Fibroblast of lung (primary cell): ENCODE measurements around the gene ZSCAN21. TPM values are rescaled to one million over a fixed set of nuclear protein-coding genes. Genes with fewer than 3 reads are reported as not detected.
A peak's percentile ranks its signal among the peaks of the same experiment; 100 is the strongest.

Experiments used
- DNase-seq, 2 donors: peaks; one replicate each; pipeline versions ENCODE4 v3.0.0 to v3.0.0-alpha.2; 2010; ENCODE audit warnings: low read depth in 2 of 2
- H2AFZ ChIP-seq: 2 replicates; pipeline ENCODE4 v1.5.1; 2012; ENCODE audit warnings: low read length, control low read depth, inconsistent platforms
- H3K27ac ChIP-seq: 2 replicates; pipeline ENCODE4 v1.5.1; 2011; ENCODE audit warnings: low read length, control low read depth; ENCODE audit not compliant: insufficient read depth
- H3K27me3 ChIP-seq: 2 replicates; pipeline ENCODE4 v1.5.1; 2011; ENCODE audit warnings: mild to moderate bottlenecking, low read length; ENCODE audit not compliant: control insufficient read depth, insufficient read depth
- H3K36me3 ChIP-seq: 2 replicates; pipeline ENCODE4 v1.5.1; 2011; ENCODE audit warnings: low read length; ENCODE audit not compliant: control insufficient read depth, insufficient read depth
- H3K4me1 ChIP-seq: 2 replicates; pipeline ENCODE4 v1.5.1; 2011; ENCODE audit warnings: low read length; ENCODE audit not compliant: control insufficient read depth, insufficient read depth; ENCODE audit errors: extremely low read depth
- H3K4me2 ChIP-seq: 2 replicates; pipeline ENCODE4 v1.5.1; 2011; ENCODE audit warnings: low read length, control low read depth; ENCODE audit not compliant: insufficient read depth; ENCODE audit errors: extremely low read depth
- H3K4me3 ChIP-seq, 4 experiments: fragments of 200-600 bp in 1 of 4; sonication (generic) in 1 of 4; replicated peaks in 1 of 4; 2 replicates each; pipeline ENCODE4 v1.5.1; 2011 to 2016; ENCODE audit warnings: low read length in 4 of 4, low read depth in 3 of 4, mild to moderate bottlenecking in 3 of 4, control low read depth in 2 of 4, inconsistent platforms in 1 of 4, mixed read lengths in 1 of 4; ENCODE audit not compliant: insufficient read depth in 1 of 4; ENCODE audit errors: control extremely low read depth in 1 of 4
- H3K79me2 ChIP-seq: 2 replicates; pipeline ENCODE4 v1.5.1; 2012; ENCODE audit warnings: mild to moderate bottlenecking, low read length, inconsistent platforms; ENCODE audit not compliant: control insufficient read depth, insufficient read depth
- H3K9ac ChIP-seq: 2 replicates; pipeline ENCODE4 v1.5.1; 2011; ENCODE audit warnings: mild to moderate bottlenecking, low read length, control low read depth; ENCODE audit not compliant: insufficient read depth
- H3K9me3 ChIP-seq: 2 replicates; pipeline ENCODE4 v1.5.1; 2012; ENCODE audit warnings: low read depth, low read length; ENCODE audit not compliant: control insufficient read depth, insufficient read depth
- H4K20me1 ChIP-seq: 2 replicates; pipeline ENCODE4 v1.5.1; 2011; ENCODE audit warnings: low read length; ENCODE audit not compliant: control insufficient read depth, insufficient read depth; ENCODE audit errors: extremely low read depth
- EZH2 ChIP-seq: IDR thresholded peaks from 2 replicates; pipeline ENCODE4 v1.5.1; 2012; ENCODE audit warnings: low read length, control low read depth, mild to moderate bottlenecking; ENCODE audit errors: missing control alignments
- polyA plus RNA-seq, 2 donors: library from polyadenylated mRNA; depleted of rRNA in 1 of 2; stranded (reverse) in 1 of 2; unstranded in 1 of 2; fragments of >200 nt; gene quantifications; 2 replicates each; pipeline ENCODE4 v1.2.1, GENCODE V29; 2011 to 2012; ENCODE audit warnings: missing spikeins in 1 of 2
- total RNA-seq: library from RNA; depleted of rRNA; stranded (reverse); fragments of >200 nt; gene quantifications from 2 replicates; pipeline ENCODE4 v1.2.1, GENCODE V29; 2014
- TF ChIP-seq, protein P1 (sequence below), 2 donors: IDR thresholded peaks in 1 of 2; conservative IDR thresholded peaks in 1 of 2; 1 replicate in 1 of 2; 2 replicates in 1 of 2; pipeline ENCODE4 v1.5.1; 2011 to 2012; ENCODE audit warnings: low read length in 2 of 2, control low read depth in 1 of 2, inconsistent platforms in 1 of 2, low read depth in 1 of 2, mild to moderate bottlenecking in 1 of 2

ZSCAN21 gene
- total and polyA plus RNA-seq, 2 donors (not counting 1 experiment from before 2014, with no cell fraction given) = 11.1 to 11.3 TPM

DNA sequence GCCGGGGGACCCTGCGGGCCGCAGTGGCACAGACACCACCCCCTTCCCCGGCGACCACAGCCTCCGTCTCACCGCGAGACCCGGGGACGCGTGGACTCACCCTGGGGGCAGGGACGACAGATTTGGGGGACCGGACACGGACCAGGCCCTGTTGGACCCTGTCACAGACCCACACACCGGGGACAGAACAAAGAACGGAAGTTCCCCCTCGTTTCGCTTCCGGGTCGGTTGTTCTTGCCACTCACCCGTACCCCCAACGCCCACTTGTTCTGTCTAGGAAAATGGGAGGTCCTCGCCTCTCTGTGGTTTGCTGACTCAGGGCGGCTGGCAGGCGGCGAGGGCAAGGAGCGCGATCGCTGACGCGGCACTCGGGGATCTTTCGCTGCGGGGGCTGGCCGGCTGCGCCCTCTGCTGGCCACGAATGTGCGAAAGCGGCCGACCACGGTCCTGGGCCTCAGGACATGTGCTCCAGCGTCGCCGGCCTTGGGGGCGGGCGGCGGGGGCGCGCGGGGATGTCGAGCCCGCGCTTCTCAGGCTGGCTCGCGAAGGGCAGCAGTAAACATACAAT, 32.0 kb downstream of the ZSCAN21 start, which contains the start of gene ZNF3:
TSS of gene ZNF3 (minus strand) at position 189 of the 568 bp plus-strand sequence. CDS start 4,366 bp downstream, outside the sequence.
- Histone ChIP-seq H3K4me3 (peak within 1 kb of the TSS; percentile 91 to 99 (median 94)), H3K4me2 (peak within 1 kb of the TSS; percentile 94), H4K20me1 (no peaks in the 10 kb centered on the region), H3K9me3 (no peaks in the 10 kb centered on the region), H3K79me2 (peaks cover 41% of the 10 kb centered on the region), H3K4me1 (peaks cover 5% of the 10 kb centered on the region), H3K9ac (peak within 1 kb of the TSS; percentile 92), H2AFZ (peak within 1 kb of the TSS; percentile 26), H3K36me3 (peaks cover 6% of the 10 kb centered on the region), H3K27ac (peak within 1 kb of the TSS; percentile 93), H3K27me3 (no peaks in the 10 kb centered on the region)
- TF ChIP-seq EZH2 = no peak
- TF ChIP-seq, protein P1, sequence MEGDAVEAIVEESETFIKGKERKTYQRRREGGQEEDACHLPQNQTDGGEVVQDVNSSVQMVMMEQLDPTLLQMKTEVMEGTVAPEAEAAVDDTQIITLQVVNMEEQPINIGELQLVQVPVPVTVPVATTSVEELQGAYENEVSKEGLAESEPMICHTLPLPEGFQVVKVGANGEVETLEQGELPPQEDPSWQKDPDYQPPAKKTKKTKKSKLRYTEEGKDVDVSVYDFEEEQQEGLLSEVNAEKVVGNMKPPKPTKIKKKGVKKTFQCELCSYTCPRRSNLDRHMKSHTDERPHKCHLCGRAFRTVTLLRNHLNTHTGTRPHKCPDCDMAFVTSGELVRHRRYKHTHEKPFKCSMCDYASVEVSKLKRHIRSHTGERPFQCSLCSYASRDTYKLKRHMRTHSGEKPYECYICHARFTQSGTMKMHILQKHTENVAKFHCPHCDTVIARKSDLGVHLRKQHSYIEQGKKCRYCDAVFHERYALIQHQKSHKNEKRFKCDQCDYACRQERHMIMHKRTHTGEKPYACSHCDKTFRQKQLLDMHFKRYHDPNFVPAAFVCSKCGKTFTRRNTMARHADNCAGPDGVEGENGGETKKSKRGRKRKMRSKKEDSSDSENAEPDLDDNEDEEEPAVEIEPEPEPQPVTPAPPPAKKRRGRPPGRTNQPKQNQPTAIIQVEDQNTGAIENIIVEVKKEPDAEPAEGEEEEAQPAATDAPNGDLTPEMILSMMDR (conservative IDR thresholded peaks at IDR 0.05 in 1 of 2, IDR thresholded peaks at IDR 0.05 in 1 of 2; ENCODE audit: low read depth in 1 of 2, low read length in 2 of 2) = peak; percentile 64
- peak; percentile 99 for DNase-seq

DNA sequence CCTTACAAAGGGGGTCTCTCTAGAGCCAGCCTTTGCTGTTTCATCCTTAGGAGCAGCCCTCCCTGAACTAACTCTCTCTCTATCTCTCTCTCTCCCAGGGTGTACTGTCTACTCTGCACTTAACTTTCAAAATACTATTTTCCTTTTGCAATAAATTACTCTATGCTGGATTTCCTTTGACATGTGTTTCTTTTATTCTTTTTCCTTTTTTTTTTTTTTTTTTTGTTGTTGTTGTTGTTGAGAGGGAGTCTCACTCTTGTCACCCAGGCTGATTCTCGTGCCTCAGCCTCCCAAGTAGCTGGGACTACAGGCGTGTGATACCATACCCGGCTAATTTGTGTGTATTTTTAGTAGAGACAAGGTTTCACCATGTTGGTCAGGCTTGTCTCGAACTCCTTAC, 33.4 kb downstream of the ZSCAN21 start:
- Histone ChIP-seq H3K4me2 (no peak overlapping the region), H3K27ac (no peak overlapping the region)

DNA sequence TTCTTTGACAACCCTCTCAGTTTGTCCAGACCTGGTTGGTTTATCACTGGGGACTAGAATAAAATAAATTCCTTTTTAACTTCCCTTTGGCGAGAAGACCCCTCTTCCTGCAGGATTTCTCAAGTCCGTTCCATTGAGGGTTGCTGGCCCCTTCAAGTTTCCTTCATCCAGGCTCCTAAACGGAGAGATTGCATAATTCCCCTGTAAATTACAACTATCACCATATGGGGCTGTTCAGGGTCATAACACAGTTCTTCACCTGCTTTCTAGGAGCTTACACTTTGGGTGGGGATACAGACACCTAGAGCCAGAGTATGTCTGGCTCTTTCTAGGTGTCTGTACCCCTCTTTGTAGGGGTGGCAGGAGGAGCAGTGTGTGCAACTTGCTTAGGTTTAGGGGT, 35.9 kb downstream of the ZSCAN21 start:
- Histone ChIP-seq H2AFZ (no peak overlapping the region), H3K27ac (no peak overlapping the region), H3K9ac (no peak overlapping the region), H3K4me1 (peaks cover 24% of the 10 kb centered on the region), H3K4me3 (no peak overlapping the region), H3K9me3 (no peaks in the 10 kb centered on the region), H3K4me2 (no peak overlapping the region), H3K36me3 (peaks cover 3% of the 10 kb centered on the region), H3K27me3 (no peaks in the 10 kb centered on the region), H3K79me2 (peaks cover 23% of the 10 kb centered on the region), H4K20me1 (no peaks in the 10 kb centered on the region)
- no peak for DNase-seq
- TF ChIP-seq, protein P1 (conservative IDR thresholded peaks at IDR 0.05 in 1 of 2, IDR thresholded peaks at IDR 0.05 in 1 of 2; ENCODE audit: low read depth in 1 of 2, low read length in 2 of 2) = no peak
- no peak for TF ChIP-seq EZH2

More for the DNA sequence above, 33.4 kb downstream of the ZSCAN21 start:
- H3K36me3 ChIP-seq = peaks cover 3% of the 10 kb centered on the region
- no peaks in the 10 kb centered on the region for H3K9me3 ChIP-seq
- H2AFZ ChIP-seq = no peak overlapping the region
- H3K4me1 ChIP-seq = peaks cover 12% of the 10 kb centered on the region
- no peak for DNase-seq
- H4K20me1 ChIP-seq = no peaks in the 10 kb centered on the region
- no peaks in the 10 kb centered on the region for H3K27me3 ChIP-seq
- peaks cover 33% of the 10 kb centered on the region for H3K79me2 ChIP-seq
- TF ChIP-seq, protein P1 (conservative IDR thresholded peaks at IDR 0.05 in 1 of 2, IDR thresholded peaks at IDR 0.05 in 1 of 2; ENCODE audit: low read depth in 1 of 2, low read length in 2 of 2) = no peak
- no peak for TF ChIP-seq EZH2
- no peak overlapping the region for H3K4me3 ChIP-seq
- H3K9ac ChIP-seq = no peak overlapping the region
